HG03025 (cell line): ENCODE results near the gene UBD.

Experiments
- ATAC-seq: cut with Tn5 transposase; IDR thresholded peaks from one replicate; pipeline ENCODE4 v1.9.1; 2021; ENCODE audit warnings: mild to moderate bottlenecking, moderate library complexity; ENCODE audit not compliant: unreplicated experiment, low FRiP score

The UBD gene

GRCh38 chr6:29559524-29560287, at the start of gene UBD:
Gene UBD, minus strand, starts transcription at chr6:29559732. Its CDS starts 31 bp downstream, at chr6:29559701.
- ATAC-seq = no peak

GRCh38 chr6:29608131-29608530, 48.6 kb upstream of the UBD start:
- ATAC-seq = no peak

- no peak for ATAC-seq
Observed at GRCh38 chr6:29603930-29604329, 44.4 kb upstream of the UBD start.

- ATAC-seq = no peak
Observed at GRCh38 chr6:29603456-29603855, 43.9 kb upstream of the UBD start.

- ATAC-seq = no peak
Observed at GRCh38 chr6:29602564-29603361, 43.2 kb upstream of the UBD start.

- no peak for ATAC-seq
Observed at GRCh38 chr6:29598172-29598747, 38.7 kb upstream of the UBD start.

- no peak for ATAC-seq
Observed at GRCh38 chr6:29597184-29597583, 37.7 kb upstream of the UBD start.

- ATAC-seq = no peak
Observed at GRCh38 chr6:29596381-29596900, 36.9 kb upstream of the UBD start.

- ATAC-seq = no peak
Observed at GRCh38 chr6:29593199-29593855, 33.8 kb upstream of the UBD start.

- no peak for ATAC-seq
Observed at GRCh38 chr6:29591677-29592076, 32.1 kb upstream of the UBD start.

GRCh38 chr6:29590218-29590808, 30.8 kb upstream of the UBD start:
- no peak for ATAC-seq

- ATAC-seq = no peak
Observed at GRCh38 chr6:29589423-29590048, 30.0 kb upstream of the UBD start.

GRCh38 chr6:29584821-29585220, 25.3 kb upstream of the UBD start, which contains the start of gene OR2H2:
Gene OR2H2, plus strand, starts transcription at chr6:29585121. Its CDS starts 2,824 bp downstream, at chr6:29587945.
- no peak for ATAC-seq

GRCh38 chr6:29577544-29577943, 18.0 kb upstream of the UBD start:
- ATAC-seq = no peak

GRCh38 chr6:29576056-29576455, 16.5 kb upstream of the UBD start:
- no peak for ATAC-seq

GRCh38 chr6:29567991-29568390, 8.5 kb upstream of the UBD start:
- no peak for ATAC-seq

GRCh38 chr6:29567541-29567940, 8.0 kb upstream of the UBD start:
- ATAC-seq = no peak

GRCh38 chr6:29566856-29567255, 7.3 kb upstream of the UBD start:
- ATAC-seq = no peak

GRCh38 chr6:29564875-29565274, 5.3 kb upstream of the UBD start:
- ATAC-seq = no peak
